ENCODE results near the gene TTLL11. TPM values are rescaled to one million over a fixed set of nuclear protein-coding genes. Genes with fewer than 3 reads are reported as not detected.

Gene TTLL11
- total and polyA plus RNA-seq, 8 donors = 3.4 to 7.5 (median 5.5) TPM

- FAIRE-seq = no peak
- WGBS, 2 donors = 92 to 98% methylated on average over 4 of the region's 4 CpGs
- no peak for TF ChIP-seq CTCF (IDR thresholded peaks at IDR 0.05)
- intact Hi-C loops (cut with DNase I) = loop anchor here in 2 of 3 donors (10.0 kb wide), 2 partner anchors 62 to 442 kb away; no protein-coding TSS in a partner anchor
- no peak overlapping the region for H3K4me3 ChIP-seq
- DNase-seq = no peak
- ATAC-seq = no peak
- no peaks in the 10 kb centered on the region for H3K9me3 ChIP-seq
- H3K4me1 ChIP-seq = peaks cover 0 to 7% (median 4%) of the 10 kb centered on the region in 3 donors
- H3K27me3 ChIP-seq = no peaks in the 10 kb centered on the region
- H3K36me3 ChIP-seq = no peaks in the 10 kb centered on the region
- H3K27ac ChIP-seq = no peak overlapping the region
Measured at GRCh38 chr9:121996783-121997182, 96.3 kb downstream of the TTLL11 start.

GRCh38 chr9:121995997-121996396 is 97.1 kb downstream of the TTLL11 start:
- WGBS, 2 donors = 83 to 88% methylated on average over 5 of the region's 5 CpGs
- intact Hi-C loops (cut with DNase I) = loop anchor here in 2 of 3 donors (10.0 kb wide), 2 partner anchors 61 to 441 kb away; no protein-coding TSS in a partner anchor
- no peak for FAIRE-seq

GRCh38 chr9:121992571-121993212 is 100.4 kb downstream of the TTLL11 start:
- H3K36me3 ChIP-seq = no peaks in the 10 kb centered on the region
- DNase-seq (peak in 4 of 6 donors; percentile 44 to 63 (median 48)), ATAC-seq (peak; percentile 90 to 92 (median 90)), FAIRE-seq (peak; percentile 72)
- H3K27me3 ChIP-seq = no peaks in the 10 kb centered on the region
- no peaks in the 10 kb centered on the region for H3K9me3 ChIP-seq
- WGBS, 2 donors = 11 to 14% methylated on average over 8 of the region's 8 CpGs
- H3K27ac ChIP-seq = no peak overlapping the region
- intact Hi-C loops (cut with DNase I) = loop anchor here (5.0 to 10.0 kb wide), 3 partner anchors 58 to 445 kb away; no protein-coding TSS in a partner anchor
- no peak overlapping the region for H3K4me3 ChIP-seq
- peaks cover 7 to 14% (median 13%) of the 10 kb centered on the region in 3 donors for H3K4me1 ChIP-seq
- TF ChIP-seq CTCF (IDR thresholded peaks at IDR 0.05) = peak; percentile 79 to 93 (median 86)

More at GRCh38 chr9:121995997-121996396, 97.1 kb downstream of the TTLL11 start:
- Histone ChIP-seq H3K4me1 (peaks cover 3 to 13% (median 12%) of the 10 kb centered on the region in 3 donors), H3K27ac (no peak overlapping the region), H3K4me3 (no peak overlapping the region), H3K9me3 (no peaks in the 10 kb centered on the region), H3K27me3 (no peaks in the 10 kb centered on the region), H3K36me3 (no peaks in the 10 kb centered on the region)
- no peak for ATAC-seq
- no peak for TF ChIP-seq CTCF (IDR thresholded peaks at IDR 0.05)
- no peak for DNase-seq

GRCh38 chr9:121991307-121991661 is 101.8 kb downstream of the TTLL11 start:
- peak; percentile 8 to 47 (median 26) for ATAC-seq
- no peak overlapping the region for H3K4me3 ChIP-seq
- H3K27me3 ChIP-seq = no peaks in the 10 kb centered on the region
- no peaks in the 10 kb centered on the region for H3K36me3 ChIP-seq
- no peak for DNase-seq
- no peak for TF ChIP-seq CTCF (IDR thresholded peaks at IDR 0.05)
- no peaks in the 10 kb centered on the region for H3K9me3 ChIP-seq
- 25 to 29% methylated on average over 4 of the region's 4 CpGs for WGBS, 2 donors
- intact Hi-C loops (cut with DNase I) = loop anchor here (5.0 to 10.0 kb wide), 3 partner anchors 56 to 444 kb away; no protein-coding TSS in a partner anchor
- H3K27ac ChIP-seq = peak overlapping the region in 1 of 4 donors; percentile 25
- H3K4me1 ChIP-seq = peaks cover 7 to 14% (median 13%) of the 10 kb centered on the region in 3 donors
- no peak for FAIRE-seq

Data from pancreas (tissue), 10 donors.